Measurements from ENCODE around the gene CCNT2.
A peak's percentile ranks its signal among the peaks of the same experiment; 100 is the strongest.
"Not testable (repeated sequence)": the region's sequence is repeated elsewhere in the genome, so short reads cannot be mapped to it uniquely, and the experiment has no call there.

CCNT2 gene

DNA sequence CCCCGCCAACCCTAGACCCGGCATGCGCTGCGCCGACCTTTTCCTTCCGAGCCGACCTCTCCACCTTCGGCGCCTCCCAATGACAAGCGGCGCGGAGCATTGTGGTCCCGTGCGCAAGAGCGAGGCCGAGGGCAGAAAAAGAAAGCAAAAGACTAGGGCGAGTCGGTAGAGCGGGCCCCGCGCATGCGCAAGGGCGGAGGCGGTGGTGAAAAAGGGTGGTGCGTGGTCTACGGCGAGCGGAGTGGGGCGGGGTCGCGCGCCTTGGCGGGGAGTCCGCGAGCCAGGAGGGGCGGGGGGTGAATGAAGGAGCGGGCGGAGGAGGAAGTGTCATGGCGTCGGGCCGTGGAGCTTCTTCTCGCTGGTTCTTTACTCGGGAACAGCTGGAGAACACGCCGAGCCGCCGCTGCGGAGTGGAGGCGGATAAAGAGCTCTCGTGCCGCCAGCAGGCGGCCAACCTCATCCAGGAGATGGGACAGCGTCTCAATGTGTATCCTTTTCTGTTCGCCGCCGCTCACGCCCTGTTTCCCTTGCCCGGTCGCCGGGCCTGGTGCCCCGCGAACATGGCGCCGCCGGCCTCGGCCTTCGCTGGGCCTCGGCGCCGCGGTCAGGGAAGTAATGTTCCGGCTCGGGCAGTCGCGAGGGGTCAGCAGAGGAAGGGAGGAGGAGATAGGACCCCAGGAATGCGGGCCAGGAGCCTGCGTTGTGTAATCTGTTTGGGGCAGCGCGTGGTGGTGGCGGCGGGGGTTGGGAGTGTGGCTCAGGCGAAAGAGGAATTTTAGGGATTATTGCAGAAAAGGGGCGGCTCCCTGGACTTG is at the start of gene CCNT2:
CCNT2 (plus strand) TSS at position 297 of the 815 bp plus-strand sequence; CDS start at position 330, 33 bp downstream.
- DNase-seq (ENCODE audit: low read depth) = peak; percentile 98

DNA sequence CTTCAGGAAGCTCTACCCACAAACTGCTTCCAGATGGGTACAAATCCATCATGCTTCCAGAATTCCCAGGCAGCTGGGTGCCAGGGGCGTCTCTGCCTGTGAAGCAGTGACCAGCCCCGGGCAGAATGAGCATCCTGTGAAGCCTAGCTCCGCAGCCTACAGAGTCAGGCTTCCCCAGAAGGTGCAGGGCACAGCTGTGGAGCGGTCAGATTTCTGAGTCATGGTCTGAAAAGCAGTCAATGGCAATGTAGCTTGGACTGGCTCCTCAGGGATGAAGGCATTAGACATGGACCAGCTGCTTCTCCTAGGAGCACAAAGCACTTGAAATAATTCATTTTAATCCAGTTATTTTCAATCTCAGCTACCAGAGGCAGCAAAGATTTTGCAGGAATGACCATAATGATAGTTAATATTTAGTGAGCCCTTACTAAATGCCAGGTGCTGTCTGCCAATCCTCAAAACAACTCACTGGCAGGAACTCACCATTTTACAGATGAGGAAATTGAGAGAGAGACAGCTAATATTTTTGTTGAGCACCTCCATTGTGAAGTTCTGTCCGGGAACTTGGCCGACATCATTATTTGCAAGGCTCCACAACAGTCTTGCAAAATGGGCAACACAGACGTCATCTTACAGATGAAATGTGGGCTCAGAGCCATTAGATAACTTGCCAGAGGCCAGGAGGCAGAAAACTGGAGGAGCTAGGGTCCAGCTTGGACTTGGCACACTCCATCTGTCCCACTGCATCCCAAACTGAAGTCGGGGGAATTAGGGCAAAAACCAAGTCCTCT is 48.5 kb upstream of the CCNT2 start:
- DNase-seq (ENCODE audit: low read depth) = no peak

DNA sequence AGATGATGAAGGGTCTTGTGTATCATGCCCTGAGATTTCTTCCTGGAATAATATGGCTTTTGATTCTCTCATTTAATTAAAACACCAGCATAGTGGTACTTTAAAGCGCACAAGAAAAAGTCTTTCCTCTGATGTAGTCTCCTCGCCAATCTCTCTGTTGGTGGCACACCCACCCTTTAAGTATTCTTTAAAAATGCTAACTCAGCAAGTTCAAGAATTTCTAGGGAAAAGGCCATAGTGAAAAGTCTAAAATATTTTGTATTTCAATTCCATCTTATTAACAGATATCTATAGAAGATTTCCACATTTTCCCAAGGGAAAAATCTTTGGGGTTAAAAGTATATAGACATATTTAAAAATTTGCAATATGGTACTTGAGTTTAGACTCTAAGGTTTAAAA is 45.5 kb upstream of the CCNT2 start:
- no peak for DNase-seq (ENCODE audit: low read depth)

DNA sequence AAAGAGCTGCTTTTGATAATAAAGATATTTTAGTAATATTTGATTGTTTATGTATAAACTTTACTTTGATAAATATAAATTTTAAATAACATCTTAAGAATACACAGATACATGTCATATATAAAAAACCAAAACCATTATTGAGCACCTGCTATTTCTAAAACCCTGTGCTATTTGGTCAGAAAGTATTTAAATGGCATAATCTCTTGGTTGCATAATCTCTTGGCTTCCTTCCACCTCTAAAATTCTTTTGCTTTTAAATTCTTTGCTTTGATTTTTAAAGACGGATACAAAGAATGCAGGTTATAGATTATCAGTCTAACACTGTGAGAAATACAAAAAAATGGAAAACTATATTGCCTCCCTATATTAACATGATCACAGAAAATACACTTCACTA is 43.3 kb upstream of the CCNT2 start:
- DNase-seq (ENCODE audit: low read depth) = peak; percentile 15

DNA sequence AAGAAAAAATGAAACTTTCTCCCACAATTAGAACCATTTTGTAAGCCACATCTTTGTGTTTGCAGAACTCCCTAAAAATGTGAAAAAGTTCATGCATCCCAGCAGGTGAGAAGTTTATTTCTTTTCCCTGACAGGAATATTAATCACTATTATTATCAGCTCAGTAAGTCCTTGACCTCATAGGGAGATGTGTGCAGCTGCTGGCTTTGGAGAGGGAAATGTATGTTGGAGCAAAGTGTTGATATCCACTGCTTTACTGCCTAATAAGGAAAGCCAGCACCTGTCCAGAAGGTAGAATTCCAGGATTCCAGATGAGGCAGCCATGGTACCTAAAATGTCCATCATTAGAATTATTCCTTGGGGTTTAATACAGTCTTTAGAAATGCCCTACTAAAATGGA is 35.8 kb upstream of the CCNT2 start:
- no peak for DNase-seq (ENCODE audit: low read depth)

DNA sequence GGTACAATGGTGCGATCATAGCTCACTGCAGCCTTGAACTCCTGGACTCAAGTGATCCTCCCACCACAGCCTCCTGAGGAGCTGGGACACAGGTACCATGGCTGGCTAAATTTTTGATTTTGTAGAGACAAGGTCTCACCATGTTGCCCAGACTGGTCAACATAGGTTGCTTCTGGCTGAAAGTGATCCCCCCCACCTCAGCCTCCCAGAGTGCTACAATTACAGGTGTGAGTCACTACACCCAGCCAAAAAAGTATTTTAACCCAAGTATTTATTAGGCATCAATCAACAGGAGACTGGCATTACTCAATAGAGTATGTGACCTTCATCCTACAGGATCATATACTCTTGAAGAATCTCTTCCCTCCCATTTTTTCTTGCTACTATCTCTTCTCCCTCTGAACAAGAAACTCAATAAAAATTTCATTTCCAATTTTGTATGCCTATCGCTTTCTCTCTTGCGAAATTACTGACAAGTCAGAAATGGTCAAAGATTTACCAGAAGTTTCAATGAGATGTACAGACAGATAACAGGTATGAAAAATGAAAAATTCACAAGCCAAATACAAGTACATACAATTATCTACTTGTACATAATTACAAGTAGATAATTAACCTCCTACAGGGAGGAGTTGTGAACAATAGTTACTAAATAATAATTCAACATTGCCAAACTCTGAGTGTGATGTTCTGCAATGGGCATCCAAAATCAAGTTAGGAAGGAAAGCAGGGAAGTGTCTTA is 34.9 kb upstream of the CCNT2 start:
- DNase-seq (ENCODE audit: low read depth) = no peak

DNA sequence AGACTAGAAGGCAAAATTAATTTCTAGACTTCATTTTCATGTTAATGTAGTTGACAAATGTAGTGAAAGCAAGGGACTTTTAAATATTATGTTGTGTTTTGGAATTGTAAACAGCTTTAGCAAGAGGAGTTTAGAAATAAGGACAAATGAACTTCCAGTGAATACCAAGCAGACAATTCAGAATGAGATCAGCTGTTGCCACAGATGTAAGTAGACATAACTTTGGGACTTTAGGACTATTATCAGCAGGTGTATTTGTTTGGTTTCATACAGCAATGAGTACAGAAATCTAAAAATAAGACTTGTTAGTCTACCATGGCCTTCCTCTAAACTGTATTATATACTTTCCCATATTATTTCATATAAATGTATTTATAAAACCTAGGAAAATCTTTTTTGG is 34.2 kb upstream of the CCNT2 start:
- DNase-seq (ENCODE audit: low read depth) = no peak

DNA sequence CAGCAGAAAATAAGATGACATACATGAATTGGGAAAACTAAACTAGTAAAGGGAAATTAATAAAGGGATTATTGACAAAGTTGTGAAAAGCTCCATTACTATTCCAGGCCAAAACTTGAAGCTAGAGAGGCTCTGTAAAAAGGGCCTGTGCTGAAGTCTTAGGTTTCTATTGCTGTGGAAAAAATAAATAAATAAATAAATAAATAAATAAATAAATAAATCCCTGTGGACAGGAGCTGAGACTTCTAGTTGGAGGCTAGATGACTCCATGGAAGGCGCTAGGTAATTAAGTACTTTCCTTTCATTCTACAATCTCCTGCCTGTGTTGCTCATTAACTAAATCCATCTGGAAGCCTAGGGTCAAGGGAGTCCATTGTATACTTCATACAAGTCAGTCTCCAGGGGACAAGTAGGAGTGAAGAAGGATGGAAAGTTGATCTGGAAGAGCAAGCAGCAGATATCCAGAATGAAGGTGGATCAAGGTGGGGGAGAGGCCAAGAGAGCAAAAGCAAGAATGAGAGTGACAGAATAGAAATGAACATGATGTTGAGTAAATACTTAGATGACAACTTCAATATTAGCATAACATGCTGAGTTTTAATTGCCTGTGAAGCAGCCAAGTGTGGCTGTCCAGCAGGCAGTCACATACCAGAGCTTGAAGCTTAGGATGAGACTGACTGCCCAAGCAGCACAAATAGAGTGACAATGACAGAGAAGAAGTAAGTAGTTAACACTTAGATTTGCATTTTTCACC is 26.2 kb upstream of the CCNT2 start:
- DNase-seq (ENCODE audit: low read depth) = no peak

DNA sequence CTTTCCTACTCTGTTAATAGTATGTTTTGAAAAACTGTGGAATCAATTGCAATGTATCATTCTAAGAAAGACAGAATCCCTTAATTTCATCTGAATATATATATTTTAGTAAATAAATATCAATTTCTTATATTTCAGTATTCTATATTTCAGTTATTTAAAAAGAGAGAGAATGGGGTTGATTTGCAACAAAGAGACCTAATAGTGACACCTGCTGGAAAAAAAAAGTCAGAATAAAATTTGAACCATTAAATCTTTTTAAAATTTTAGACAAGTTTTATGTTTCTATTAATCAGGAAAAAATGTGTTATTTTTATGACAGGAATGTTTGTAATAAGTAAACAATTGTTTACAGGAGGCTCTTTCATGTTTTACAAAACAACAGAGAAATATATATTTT is 20.7 kb upstream of the CCNT2 start:
- no peak for DNase-seq (ENCODE audit: low read depth)

DNA sequence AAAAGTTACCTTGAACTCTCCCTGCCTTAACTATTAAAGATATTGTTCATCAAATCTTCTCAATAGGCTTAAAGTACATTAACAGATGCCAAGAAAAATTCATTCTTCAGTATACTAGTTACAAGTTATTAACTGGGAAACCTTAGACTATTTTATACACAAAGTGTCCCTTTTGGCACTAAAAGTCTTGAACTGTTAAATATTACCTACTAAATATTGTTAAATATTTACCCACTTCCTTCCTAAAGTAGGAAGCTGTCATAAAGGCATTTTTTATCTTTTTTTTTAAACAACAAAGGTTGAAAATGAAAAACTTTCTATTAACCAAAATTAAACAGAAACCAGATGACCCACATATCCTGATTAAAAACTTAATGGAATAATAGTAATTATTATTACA is 19.4 kb upstream of the CCNT2 start:
- DNase-seq (ENCODE audit: low read depth) = no peak

DNA sequence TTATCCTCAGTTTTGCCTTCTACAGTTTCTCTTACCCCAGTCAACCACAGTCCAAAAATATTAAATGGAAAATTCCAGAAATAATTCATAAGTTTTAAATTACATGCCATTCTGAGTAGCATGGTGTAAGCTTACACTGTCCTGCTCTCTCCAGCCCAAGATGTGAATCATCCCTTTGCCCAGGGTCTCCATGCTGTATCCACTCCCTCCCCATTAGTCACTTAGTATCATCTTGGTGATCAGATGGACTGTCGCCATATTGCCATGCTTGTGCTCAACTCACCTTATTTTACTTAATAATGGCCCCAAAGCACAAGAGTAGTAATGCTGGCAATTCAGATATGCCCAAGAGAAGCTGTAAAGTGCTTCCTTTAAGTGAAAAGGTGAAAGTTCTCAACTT is 18.5 kb upstream of the CCNT2 start:
- DNase-seq (ENCODE audit: low read depth) = peak; percentile 17

DNA sequence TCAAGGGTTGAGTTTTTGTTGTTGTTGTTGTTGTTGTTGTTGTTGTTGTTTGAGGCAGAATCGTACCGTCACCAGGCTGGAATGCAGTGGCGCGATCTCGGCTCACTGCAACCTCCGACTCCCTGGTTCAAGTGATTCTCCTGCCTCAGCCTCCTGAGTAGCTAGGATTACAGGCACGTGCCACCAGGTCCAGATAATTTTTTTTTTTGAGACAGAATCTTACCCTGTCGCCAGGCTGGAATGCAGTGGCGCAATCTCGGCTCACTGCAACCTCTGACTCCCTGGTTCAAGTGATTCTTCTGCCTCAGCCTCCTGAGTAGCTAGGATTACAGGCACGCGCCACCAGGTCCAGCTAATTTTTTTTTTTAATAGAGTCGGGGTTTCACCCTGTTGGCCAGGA is 14.9 kb upstream of the CCNT2 start:
- DNase-seq (ENCODE audit: low read depth) = not testable (repeated sequence)

DNA sequence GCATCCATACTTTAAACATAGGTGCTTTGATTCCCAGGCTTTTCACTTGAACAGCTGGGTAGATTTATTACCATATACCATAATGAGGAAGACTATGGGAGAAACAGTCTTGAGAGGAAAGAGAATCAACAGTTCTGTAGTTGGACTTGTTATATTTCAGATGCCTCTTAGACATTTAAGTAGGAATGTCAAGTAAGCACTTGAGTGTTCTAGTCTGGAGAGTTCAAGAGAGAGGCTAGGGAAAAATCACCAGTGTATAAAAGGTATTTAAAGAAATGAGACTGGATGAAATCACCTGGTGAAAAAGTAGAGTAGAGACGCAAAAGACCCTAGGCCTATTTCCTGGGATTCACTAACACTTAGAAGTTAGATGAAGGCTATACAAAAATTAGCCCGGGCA is 13.5 kb upstream of the CCNT2 start:
- no peak for DNase-seq (ENCODE audit: low read depth)

DNA sequence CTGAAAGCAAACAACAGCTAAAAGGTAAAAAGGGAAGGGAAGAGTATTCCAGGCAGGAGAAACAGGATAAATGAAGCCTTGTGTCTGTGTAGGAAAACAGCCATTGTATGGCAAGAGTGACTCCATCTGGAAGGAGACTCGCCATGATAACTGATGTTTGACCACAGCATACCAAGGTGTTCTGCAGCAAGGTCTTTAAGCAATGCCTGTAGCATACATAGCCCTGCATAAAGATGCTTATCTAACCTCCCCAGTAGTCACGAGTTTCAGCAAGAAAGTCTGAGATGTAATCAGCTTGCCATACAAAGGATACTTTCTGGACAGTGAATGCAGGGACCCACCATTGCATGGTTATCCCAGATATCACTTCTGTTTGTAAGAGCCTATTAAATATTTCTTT is 11.9 kb upstream of the CCNT2 start:
- DNase-seq (ENCODE audit: low read depth) = peak; percentile 39

DNA sequence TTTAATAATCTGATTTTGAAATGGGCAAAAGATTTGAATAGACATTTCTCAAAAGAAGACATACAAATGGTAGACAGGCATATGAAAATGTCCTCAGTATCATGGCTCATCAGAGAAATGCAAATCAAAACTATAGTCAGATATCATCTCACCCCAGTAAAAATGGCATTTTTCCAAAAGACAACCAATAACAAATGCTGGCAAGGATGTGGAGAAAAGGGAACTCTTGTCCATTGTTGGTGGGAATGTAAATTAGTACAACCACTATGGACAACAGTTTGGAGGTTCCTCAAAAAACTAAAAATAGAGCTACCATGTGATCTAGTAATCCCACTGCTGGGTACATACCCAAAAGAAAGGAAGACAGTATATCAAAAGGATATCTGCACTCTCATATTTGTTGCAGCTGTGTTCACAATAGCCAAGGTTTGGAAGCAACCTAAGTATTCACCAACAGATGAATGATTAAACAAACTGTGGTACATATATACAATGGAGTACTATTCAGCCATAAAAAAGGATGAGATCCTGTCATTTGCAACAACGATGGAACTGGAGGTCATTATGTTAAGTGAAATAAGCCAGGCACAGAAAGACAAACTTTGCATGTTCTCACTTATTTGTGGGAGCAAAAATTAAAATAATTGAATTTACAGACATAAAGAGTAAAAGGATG is 11.0 kb upstream of the CCNT2 start:
- DNase-seq (ENCODE audit: low read depth) = not testable (repeated sequence)

DNA sequence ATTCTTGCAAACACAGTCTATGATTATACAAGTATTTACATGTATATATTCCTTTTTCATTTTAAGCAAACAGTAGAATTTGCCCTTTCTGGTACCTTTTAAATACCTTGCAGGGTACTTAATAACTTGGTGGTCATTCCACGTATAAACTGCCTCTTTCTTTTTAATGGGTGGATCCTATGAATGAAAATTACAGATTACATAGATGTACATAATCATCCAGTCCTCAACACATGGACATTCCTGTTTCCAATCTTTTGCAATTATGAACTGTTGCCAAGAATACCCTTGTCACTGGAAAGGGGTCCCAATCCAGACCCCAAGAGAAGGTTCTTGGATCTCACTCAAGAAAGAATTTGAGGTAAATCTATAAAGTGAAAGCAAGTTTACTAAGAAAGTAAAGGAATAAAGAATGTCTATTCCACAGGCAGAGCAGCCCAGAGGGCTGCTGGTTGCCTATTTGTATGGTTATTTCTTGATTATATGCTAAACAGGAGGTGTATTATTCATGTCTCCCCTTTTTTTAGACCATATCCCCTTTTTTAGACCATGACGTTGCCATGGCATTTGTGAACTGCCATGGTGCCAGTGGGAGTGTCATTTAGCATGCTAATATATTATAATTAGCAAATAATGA is 7.7 kb upstream of the CCNT2 start:
- DNase-seq (ENCODE audit: low read depth) = no peak

DNA sequence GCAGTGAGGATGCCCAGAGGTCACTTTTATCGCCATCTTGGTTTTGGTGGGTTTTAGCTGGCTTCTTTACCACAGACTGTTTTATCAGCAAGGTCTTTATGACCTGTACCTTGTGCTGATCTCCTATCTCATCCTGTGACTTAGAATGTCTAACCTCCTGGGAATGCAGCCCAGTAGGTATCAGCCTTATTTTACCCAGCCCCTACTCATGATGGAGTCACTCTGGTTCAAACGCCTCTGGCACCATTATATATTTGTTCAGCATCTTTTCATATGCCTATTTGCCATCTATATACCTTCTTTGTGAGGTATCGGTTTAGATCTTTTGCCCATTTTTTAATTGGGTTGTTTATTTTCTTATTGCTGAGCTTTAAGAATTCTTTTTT is 7.2 kb upstream of the CCNT2 start:
- no peak for DNase-seq (ENCODE audit: low read depth)

DNA sequence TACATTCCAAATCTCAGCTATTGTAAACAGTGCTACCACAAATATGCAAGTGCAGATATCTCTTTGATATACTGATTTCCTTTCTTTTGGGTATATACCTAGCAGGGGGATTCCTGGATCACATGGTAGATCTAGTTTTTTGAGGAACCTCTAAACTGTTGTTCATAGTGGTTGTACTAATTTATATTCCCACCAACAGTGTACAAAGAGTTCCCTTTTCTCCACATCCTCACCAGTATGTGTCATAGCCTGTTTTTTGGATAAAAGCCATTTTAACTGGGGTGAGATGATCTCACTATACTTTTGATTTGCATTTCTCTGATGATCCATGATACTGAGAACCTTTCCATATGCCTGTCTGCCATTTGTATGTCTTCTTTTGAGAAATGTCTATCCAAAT is 6.3 kb upstream of the CCNT2 start:
- DNase-seq (ENCODE audit: low read depth) = peak; percentile 49

DNA sequence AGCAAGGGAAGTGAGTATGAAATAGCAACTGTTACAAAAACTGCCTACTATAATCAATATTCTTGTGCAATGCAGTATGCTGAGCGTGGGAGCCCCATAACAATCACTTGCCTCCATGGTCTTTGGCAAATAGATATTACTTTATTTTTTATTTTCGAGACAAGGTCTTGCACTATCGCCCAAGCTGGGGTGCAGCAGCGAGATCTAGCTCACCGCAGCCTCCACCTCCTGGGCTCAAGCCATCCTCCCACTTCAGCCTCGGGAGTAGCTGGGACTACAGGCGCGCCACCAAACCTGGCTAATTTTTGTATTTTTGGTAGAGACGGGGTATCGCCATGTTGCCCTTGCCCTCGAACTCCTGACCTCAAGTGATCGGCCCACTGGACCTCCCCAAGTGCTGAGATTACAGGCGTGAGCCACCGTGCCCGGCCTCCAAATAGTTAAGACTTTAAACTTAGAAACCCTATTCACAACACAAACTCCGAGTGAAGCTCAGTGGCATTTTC is 1.2 kb upstream of the CCNT2 start:
- DNase-seq (ENCODE audit: low read depth) = no peak

DNA sequence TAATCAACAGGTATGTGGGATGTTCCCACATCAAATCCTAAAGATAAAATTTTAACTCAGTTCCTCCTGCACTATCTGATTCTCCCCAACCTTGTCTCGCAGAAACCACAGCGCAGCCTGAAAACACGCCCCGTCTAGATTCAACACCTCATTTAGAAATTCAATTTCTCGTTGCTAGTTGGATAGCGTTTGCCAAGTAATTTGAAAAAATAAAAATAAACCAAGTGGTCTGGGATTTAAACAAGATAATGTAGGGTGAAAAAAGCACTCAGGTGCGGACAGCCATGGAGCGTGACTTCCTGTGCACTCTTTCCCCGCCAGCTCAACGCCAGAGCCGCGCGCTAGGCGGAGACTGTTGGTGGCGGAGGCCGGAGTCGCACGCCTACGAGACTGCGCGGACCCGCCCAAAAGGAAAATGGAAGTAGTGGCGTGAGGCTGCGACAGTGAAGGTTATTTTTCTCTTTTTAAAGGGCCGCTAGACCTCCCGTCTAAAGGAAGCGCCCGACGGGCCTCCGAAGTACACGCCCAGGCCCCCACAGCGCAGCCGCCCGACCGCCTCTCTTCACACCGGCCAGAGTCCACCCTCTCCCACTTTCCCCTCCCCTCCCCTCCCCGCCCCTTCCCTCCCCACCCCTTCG is 615 bp upstream of the CCNT2 start:
- DNase-seq (ENCODE audit: low read depth) = no peak
